HepG2 (cell line): ENCODE measurements around the gene SLC35B2. TPM values are rescaled to one million over a fixed set of nuclear protein-coding genes. Genes with fewer than 3 reads are reported as not detected.

Experiments used
- ADNP ChIP-seq: sonication (generic); formaldehyde crosslinking; IDR thresholded peaks from 2 replicates; pipeline ENCODE4 v1.4.0; 2020; ENCODE audit warnings: missing genetic modification reagents
- CREBL2 ChIP-seq: sonication (generic); formaldehyde crosslinking; IDR thresholded peaks from 2 replicates; pipeline ENCODE4 v1.8.1; 2023; ENCODE audit warnings: missing genetic modification reagents, mild to moderate bottlenecking, borderline replicate concordance
- HINFP ChIP-seq: sonication (generic); formaldehyde crosslinking; IDR thresholded peaks from 2 replicates; pipeline ENCODE4 v1.4.0; 2020; ENCODE audit warnings: low read depth, mild to moderate bottlenecking, missing genetic modification reagents
- MAF1 ChIP-seq: sonication (generic); formaldehyde crosslinking; IDR thresholded peaks from 2 replicates; pipeline ENCODE4 v1.5.0; 2020; ENCODE audit warnings: missing genetic modification reagents, borderline replicate concordance
- MAFF ChIP-seq: IDR thresholded peaks from 2 replicates; pipeline ENCODE4 v1.6.1; 2011; ENCODE audit warnings: low read depth, low read length, improper control_type of control experiment
- MTA3 ChIP-seq: sonication (generic); formaldehyde crosslinking; IDR thresholded peaks from 2 replicates; pipeline ENCODE4 v1.4.0; 2020; ENCODE audit warnings: missing genetic modification reagents
- NCOA1 ChIP-seq: sonication (generic); formaldehyde crosslinking; IDR thresholded peaks from 2 replicates; pipeline ENCODE4 v1.9.0; 2021; ENCODE audit warnings: missing genetic modification reagents
- POLR2A ChIP-seq, 2 experiments: IDR thresholded peaks; 2 replicates each; pipeline ENCODE4 v1.6.1; 2011; ENCODE audit warnings: low read depth in 2 of 2, low read length in 2 of 2, mild to moderate bottlenecking in 1 of 2, moderate library complexity in 1 of 2; ENCODE audit not compliant: insufficient read depth in 1 of 2
- ZBTB3 ChIP-seq: sonication (generic); formaldehyde crosslinking; IDR thresholded peaks from 2 replicates; pipeline ENCODE4 v1.4.0; 2020; ENCODE audit warnings: low read depth, mild to moderate bottlenecking, moderate library complexity, missing genetic modification reagents, borderline replicate concordance
- ZBTB8A ChIP-seq: sonication (generic); formaldehyde crosslinking; IDR thresholded peaks from 2 replicates; pipeline ENCODE4 v1.4.0; 2020; ENCODE audit warnings: mild to moderate bottlenecking, low read depth, missing genetic modification reagents, borderline replicate concordance
- ZNF207 ChIP-seq: fragments of 450-650 bp; IDR thresholded peaks from 2 replicates; pipeline ENCODE4 v1.6.1; 2016; ENCODE audit warnings: antibody characterized with exemption, borderline replicate concordance
- ZNF766 ChIP-seq: sonication (generic); formaldehyde crosslinking; IDR thresholded peaks from 2 replicates; pipeline ENCODE4 v1.5.0; 2020; ENCODE audit warnings: missing genetic modification reagents, borderline replicate concordance
- ZNF788 ChIP-seq: sonication (generic); formaldehyde crosslinking; IDR thresholded peaks from 2 replicates; pipeline ENCODE4 v1.5.0; 2020; ENCODE audit warnings: mild to moderate bottlenecking, missing genetic modification reagents, borderline replicate concordance
- ZNF790 ChIP-seq: sonication (generic); formaldehyde crosslinking; IDR thresholded peaks from 2 replicates; pipeline ENCODE4 v1.8.0; 2022; ENCODE audit warnings: missing genetic modification reagents, mild to moderate bottlenecking, borderline replicate concordance
- ZNF891 ChIP-seq: sonication (generic); formaldehyde crosslinking; IDR thresholded peaks from 2 replicates; pipeline ENCODE4 v1.5.0; 2020; ENCODE audit warnings: mild to moderate bottlenecking, missing genetic modification reagents
- ZZZ3 ChIP-seq: sonication (generic); formaldehyde crosslinking; IDR thresholded peaks from 2 replicates; pipeline ENCODE4 v1.4.0; 2020; ENCODE audit warnings: missing genetic modification reagents, mild to moderate bottlenecking, borderline replicate concordance
- polyA plus RNA-seq, 8 experiments: library from polyadenylated mRNA; depleted of rRNA in 3 of 8; stranded (reverse) in 7 of 8; unstranded in 1 of 8; fragments of >200 nt; fragmentation: Illumina TruSeq in 4 of 8; extraction: Trizol in 4 of 8; gene quantifications; 2 replicates each; pipeline versions ENCODE4 v1.2.1 to v1.2.3, GENCODE V29; 2011 to 2016; ENCODE audit warnings: low read depth in 4 of 8, missing spikeins in 1 of 8, mixed read lengths in 1 of 8; ENCODE audit not compliant: insufficient read depth in 1 of 8
- total RNA-seq, 5 experiments: library from RNA; depleted of rRNA; stranded (reverse); fragments of >200 nt; fragmentation: Illumina TruSeq; extraction: Trizol; gene quantifications; 2 replicates each; pipeline ENCODE4 v1.2.3, GENCODE V29; 2016; ENCODE audit warnings: low read depth in 1 of 5
- TF ChIP-seq, protein P1 (sequence below): sonication (generic); formaldehyde crosslinking; IDR thresholded peaks from 2 replicates; pipeline ENCODE4 v1.4.0; 2020; ENCODE audit warnings: mild to moderate bottlenecking, low read depth, missing genetic modification reagents
- TF ChIP-seq, protein P2 (sequence below): sonication (generic); formaldehyde crosslinking; IDR thresholded peaks from 2 replicates; pipeline ENCODE4 v1.4.0; 2020; ENCODE audit warnings: mild to moderate bottlenecking, missing genetic modification reagents
- TF ChIP-seq, protein P3 (sequence below): sonication (generic); formaldehyde crosslinking; IDR thresholded peaks from 2 replicates; pipeline ENCODE4 v1.4.0; 2020; ENCODE audit warnings: missing genetic modification reagents
- TF ChIP-seq, protein P4 (sequence below): sonication (generic); formaldehyde crosslinking; IDR thresholded peaks from 2 replicates; pipeline ENCODE4 v1.4.0; 2020; ENCODE audit warnings: mild to moderate bottlenecking, missing genetic modification reagents

Gene SLC35B2
- total and polyA plus RNA-seq, 2 of the 13 experiments (the other 11 are each of a cell fraction or from before 2014, with no cell fraction given) = 61.1 to 148 TPM

- TF ChIP-seq, protein P1, sequence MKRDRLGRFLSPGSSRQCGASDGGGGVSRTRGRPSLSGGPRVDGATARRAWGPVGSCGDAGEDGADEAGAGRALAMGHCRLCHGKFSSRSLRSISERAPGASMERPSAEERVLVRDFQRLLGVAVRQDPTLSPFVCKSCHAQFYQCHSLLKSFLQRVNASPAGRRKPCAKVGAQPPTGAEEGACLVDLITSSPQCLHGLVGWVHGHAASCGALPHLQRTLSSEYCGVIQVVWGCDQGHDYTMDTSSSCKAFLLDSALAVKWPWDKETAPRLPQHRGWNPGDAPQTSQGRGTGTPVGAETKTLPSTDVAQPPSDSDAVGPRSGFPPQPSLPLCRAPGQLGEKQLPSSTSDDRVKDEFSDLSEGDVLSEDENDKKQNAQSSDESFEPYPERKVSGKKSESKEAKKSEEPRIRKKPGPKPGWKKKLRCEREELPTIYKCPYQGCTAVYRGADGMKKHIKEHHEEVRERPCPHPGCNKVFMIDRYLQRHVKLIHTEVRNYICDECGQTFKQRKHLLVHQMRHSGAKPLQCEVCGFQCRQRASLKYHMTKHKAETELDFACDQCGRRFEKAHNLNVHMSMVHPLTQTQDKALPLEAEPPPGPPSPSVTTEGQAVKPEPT (CRISPR knock-in tag) = no peak
- TF ChIP-seq CREBL2 (CRISPR knock-in tag) = no peak
- TF ChIP-seq, protein P2, sequence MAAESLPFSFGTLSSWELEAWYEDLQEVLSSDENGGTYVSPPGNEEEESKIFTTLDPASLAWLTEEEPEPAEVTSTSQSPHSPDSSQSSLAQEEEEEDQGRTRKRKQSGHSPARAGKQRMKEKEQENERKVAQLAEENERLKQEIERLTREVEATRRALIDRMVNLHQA (CRISPR knock-in tag) = no peak
- TF ChIP-seq ZBTB8A (CRISPR knock-in tag) = peak; percentile 19; the same call in 1 of the 2 replicates
- TF ChIP-seq, protein P3, sequence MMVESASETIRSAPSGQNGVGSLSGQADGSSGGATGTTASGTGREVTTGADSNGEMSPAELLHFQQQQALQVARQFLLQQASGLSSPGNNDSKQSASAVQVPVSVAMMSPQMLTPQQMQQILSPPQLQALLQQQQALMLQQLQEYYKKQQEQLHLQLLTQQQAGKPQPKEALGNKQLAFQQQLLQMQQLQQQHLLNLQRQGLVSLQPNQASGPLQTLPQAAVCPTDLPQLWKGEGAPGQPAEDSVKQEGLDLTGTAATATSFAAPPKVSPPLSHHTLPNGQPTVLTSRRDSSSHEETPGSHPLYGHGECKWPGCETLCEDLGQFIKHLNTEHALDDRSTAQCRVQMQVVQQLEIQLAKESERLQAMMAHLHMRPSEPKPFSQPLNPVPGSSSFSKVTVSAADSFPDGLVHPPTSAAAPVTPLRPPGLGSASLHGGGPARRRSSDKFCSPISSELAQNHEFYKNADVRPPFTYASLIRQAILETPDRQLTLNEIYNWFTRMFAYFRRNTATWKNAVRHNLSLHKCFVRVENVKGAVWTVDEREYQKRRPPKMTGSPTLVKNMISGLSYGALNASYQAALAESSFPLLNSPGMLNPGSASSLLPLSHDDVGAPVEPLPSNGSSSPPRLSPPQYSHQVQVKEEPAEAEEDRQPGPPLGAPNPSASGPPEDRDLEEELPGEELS = 0 out of 2 replicates have a peak, but pooled peaks have one; percentile 12
- TF ChIP-seq MTA3 (CRISPR knock-in tag) = no peak
- no peak for TF ChIP-seq NCOA1 (CRISPR knock-in tag)
- TF ChIP-seq MAF1 (CRISPR knock-in tag) = no peak
- TF ChIP-seq POLR2A (IDR thresholded peaks at IDR 0.05; ENCODE audit: insufficient read depth in 1 of 2, low read depth in 2 of 2, low read length in 2 of 2) = peak in 1 of 2 experiments; percentile 68; a peak in 2 of 4 replicates
- TF ChIP-seq, protein P4, sequence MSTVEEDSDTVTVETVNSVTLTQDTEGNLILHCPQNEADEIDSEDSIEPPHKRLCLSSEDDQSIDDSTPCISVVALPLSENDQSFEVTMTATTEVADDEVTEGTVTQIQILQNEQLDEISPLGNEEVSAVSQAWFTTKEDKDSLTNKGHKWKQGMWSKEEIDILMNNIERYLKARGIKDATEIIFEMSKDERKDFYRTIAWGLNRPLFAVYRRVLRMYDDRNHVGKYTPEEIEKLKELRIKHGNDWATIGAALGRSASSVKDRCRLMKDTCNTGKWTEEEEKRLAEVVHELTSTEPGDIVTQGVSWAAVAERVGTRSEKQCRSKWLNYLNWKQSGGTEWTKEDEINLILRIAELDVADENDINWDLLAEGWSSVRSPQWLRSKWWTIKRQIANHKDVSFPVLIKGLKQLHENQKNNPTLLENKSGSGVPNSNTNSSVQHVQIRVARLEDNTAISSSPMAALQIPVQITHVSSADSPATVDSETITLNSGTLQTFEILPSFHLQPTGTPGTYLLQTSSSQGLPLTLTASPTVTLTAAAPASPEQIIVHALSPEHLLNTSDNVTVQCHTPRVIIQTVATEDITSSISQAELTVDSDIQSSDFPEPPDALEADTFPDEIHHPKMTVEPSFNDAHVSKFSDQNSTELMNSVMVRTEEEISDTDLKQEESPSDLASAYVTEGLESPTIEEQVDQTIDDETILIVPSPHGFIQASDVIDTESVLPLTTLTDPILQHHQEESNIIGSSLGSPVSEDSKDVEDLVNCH (CRISPR knock-in tag) = 0 out of 2 replicates have a peak, but pooled peaks have one; percentile 22
- no peak for TF ChIP-seq ZNF207
- 0 out of 2 replicates have a peak, but pooled peaks have one; percentile 16 for TF ChIP-seq ZNF766 (CRISPR knock-in tag)
- TF ChIP-seq ZBTB3 (CRISPR knock-in tag) = no peak
- no peak; the same call in 1 of the 2 replicates for TF ChIP-seq ZNF790 (CRISPR knock-in tag)
- peak; percentile 42; the same call in 1 of the 2 replicates for TF ChIP-seq MAFF
- no peak; the same call in 1 of the 2 replicates for TF ChIP-seq ZNF891
- no peak; the same call in 1 of the 2 replicates for TF ChIP-seq ZZZ3 (CRISPR knock-in tag)
- no peak; the same call in 1 of the 2 replicates for TF ChIP-seq ZNF788 (CRISPR knock-in tag)
- TF ChIP-seq HINFP (CRISPR knock-in tag) = peak; percentile 7; the same call in 1 of the 2 replicates
- no peak for TF ChIP-seq ADNP
Observed at GRCh38 chr6:44237021-44237812, 20.1 kb downstream of the SLC35B2 start (continued).
